Pancreas (tissue), 10 donors: ENCODE results near the gene POFUT2. TPM values are rescaled to one million over a fixed set of nuclear protein-coding genes. Genes with fewer than 3 reads are reported as not detected.
"Not testable (repeated sequence)": the region's sequence is repeated elsewhere in the genome, so short reads cannot be mapped to it uniquely, and the experiment has no call there.

ENCODE experiments used
- ATAC-seq, 4 donors: fragments of 200-7000 bp; cut with Tn5 transposase; one replicate each; pipeline versions ENCODE4 v1.8.0 to v1.9.1; 2020; ENCODE audit warnings: mild to moderate bottlenecking in 4 of 4, moderate library complexity in 4 of 4
- DNase-seq, 6 donors: peaks; one replicate each; pipeline ENCODE4 v3.0.0-alpha.2; 2020
- FAIRE-seq: peaks from 2 replicates; lab custom pipeline; 2012; peaks lifted over from hg19 to GRCh38; lab: Jason Lieb, UNC
- H3K27ac ChIP-seq, 4 donors: fragments of 200-600 bp; sonication (generic); 1 replicate in 3 of 4; 2 replicates in 1 of 4; pipeline versions ENCODE4 v1.5.0 to v1.8.0; 2020
- H3K27me3 ChIP-seq, 4 donors: fragments of 200-600 bp; one replicate each; pipeline ENCODE4 v1.8.0; 2021
- H3K36me3 ChIP-seq, 3 donors: fragments of 200-600 bp; sonication (generic) in 1 of 3; one replicate each; pipeline versions ENCODE4 v1.5.0 to v1.8.0; 2020 to 2021
- H3K4me1 ChIP-seq, 3 donors: fragments of 200-600 bp; one replicate each; pipeline ENCODE4 v1.8.0; 2021
- H3K4me3 ChIP-seq, 4 donors: fragments of 200-600 bp; sonication (generic) in 2 of 4; one replicate each; pipeline versions ENCODE4 v1.5.0 to v1.8.0; 2020 to 2021
- H3K9me3 ChIP-seq, 4 donors: fragments of 200-600 bp; one replicate each; pipeline ENCODE4 v1.8.0; 2021
- CTCF ChIP-seq, 4 donors: fragments of 200-600 bp; sonication (generic) in 3 of 4; IDR thresholded peaks; one replicate each; pipeline versions ENCODE4 v1.5.0 to v1.8.0; 2021; ENCODE audit warnings: antibody characterized with exemption in 4 of 4
- WGBS, 2 donors: extraction: QIAGEN DNeasy Blood & Tissue Kit; methylation state at CpG; one replicate each; pipeline ENCODE4 v1.1.7; 2013; 5-methylcytosine and 5-hydroxymethylcytosine counted together
- intact Hi-C, 3 donors: fragments of 100-400 bp; cut with DNase I; formaldehyde crosslinking; loops; one replicate each; pipeline versions ENCODE4 v1.11.1 to v1.14.2; 2022
- polyA plus RNA-seq, 2 donors: library from polyadenylated mRNA; stranded (reverse); fragments of 200-250 nt; gene quantifications; one replicate each; pipeline ENCODE4 v1.2.3, GENCODE V29; 2013
- total RNA-seq, 6 donors: library from RNA; stranded (reverse); fragmentation: NEBNext Ultra II Directional in 4 of 6; extraction: Animal tissue kit (Norgen Biotek cat#: 25700) in 4 of 6; gene quantifications; one replicate each; pipeline versions ENCODE4 v1.2.1 to v1.2.4, GENCODE V29; 2021 to 2023
- donor health status: healthy with polysubstance abuse.
- donor health status: DM: no; HTN: no; CAD: no; lungs with moderate emphysema.
- donor health status: DM: no; HTN: no; CAD: no.
- donor health status: control.
- donor health status: control.
- donor health status: Bipolar disorder and iron deficiency.
- donor health status: DM: yes; HTN: yes; CAD: no.
- donor health status: DM: no; HTN: no; CAD: no.
- donor health status: DM: no; HTN: no; CAD: no.
- donor health status: DM: yes; HTN: yes; CAD: no.

The POFUT2 gene
- total and polyA plus RNA-seq, 8 donors: 10.1 to 46.9 (median 16.3) TPM

GRCh38 chr21:45316871-45317397 lies 29.2 kb upstream of the POFUT2 start:
- DNase-seq (peak in 2 of 6 donors; percentile 10 to 38), FAIRE-seq (no peak), ATAC-seq (no peak)
- no peaks in the 10 kb centered on the region for H3K4me1 ChIP-seq
- TF ChIP-seq CTCF (IDR thresholded peaks at IDR 0.05): no peak
- no peaks in the 10 kb centered on the region for H3K27me3 ChIP-seq
- no peaks in the 10 kb centered on the region for H3K9me3 ChIP-seq
- intact Hi-C loops: no loop called here
- 73 to 81% methylated on average over 14 to 16 of the region's 16 CpGs for WGBS, 2 donors
- H3K36me3 ChIP-seq: no peaks in the 10 kb centered on the region
- no peak overlapping the region for H3K27ac ChIP-seq
- no peak overlapping the region for H3K4me3 ChIP-seq

GRCh38 chr21:45315676-45316470 lies 28.2 kb upstream of the POFUT2 start:
- H3K27ac ChIP-seq, H3K36me3 ChIP-seq, H3K4me1 ChIP-seq, H3K4me3 ChIP-seq, H3K9me3 ChIP-seq, ATAC-seq, H3K27me3 ChIP-seq, DNase-seq, intact Hi-C loops, FAIRE-seq: not testable (repeated sequence)
- WGBS, 2 donors: 47 to 50% methylated on average over 7 of the region's 7 CpGs

GRCh38 chr21:45313682-45314081 lies 26.0 kb upstream of the POFUT2 start:
- FAIRE-seq (no peak), DNase-seq (no peak), ATAC-seq (no peak)
- Histone ChIP-seq H3K27me3 (peaks cover 0 to 4% (median 0%) of the 10 kb centered on the region in 4 donors), H3K36me3 (no peaks in the 10 kb centered on the region), H3K27ac (no peak overlapping the region), H3K4me1 (no peaks in the 10 kb centered on the region), H3K4me3 (no peak overlapping the region), H3K9me3 (no peaks in the 10 kb centered on the region)
- 52 to 59% methylated on average over 3 of the region's 3 CpGs for WGBS, 2 donors
- TF ChIP-seq CTCF (IDR thresholded peaks at IDR 0.05): no peak
- intact Hi-C loops: no loop called here

GRCh38 chr21:45313015-45313414 lies 25.3 kb upstream of the POFUT2 start:
- FAIRE-seq (no peak), DNase-seq (peak in 2 of 6 donors; percentile 11 to 22), ATAC-seq (no peak)
- peaks cover 0 to 3% (median 0%) of the 10 kb centered on the region in 3 donors for H3K4me1 ChIP-seq
- H3K27ac ChIP-seq: no peak overlapping the region
- no peaks in the 10 kb centered on the region for H3K36me3 ChIP-seq
- no peak overlapping the region for H3K4me3 ChIP-seq
- peaks cover 0 to 4% (median 0%) of the 10 kb centered on the region in 4 donors for H3K27me3 ChIP-seq
- no peaks in the 10 kb centered on the region for H3K9me3 ChIP-seq
- intact Hi-C loops: no loop called here
- no peak for TF ChIP-seq CTCF (IDR thresholded peaks at IDR 0.05)
- 73 to 80% methylated on average over 14 of the region's 14 CpGs for WGBS, 2 donors

- Histone ChIP-seq H3K9me3 (no peaks in the 10 kb centered on the region), H3K36me3 (no peaks in the 10 kb centered on the region), H3K27me3 (peaks cover 0 to 4% (median 0%) of the 10 kb centered on the region in 4 donors), H3K4me3 (no peak overlapping the region), H3K4me1 (peaks cover 0 to 3% (median 0%) of the 10 kb centered on the region in 3 donors), H3K27ac (no peak overlapping the region)
- 73 to 87% methylated on average over 1 of the region's 1 CpG for WGBS, 2 donors
- no peak for FAIRE-seq
- no peak for TF ChIP-seq CTCF (IDR thresholded peaks at IDR 0.05)
- intact Hi-C loops: no loop called here
- DNase-seq: no peak
- no peak for ATAC-seq
Observed at GRCh38 chr21:45312296-45312695, 24.6 kb upstream of the POFUT2 start.
